Astrocyte of the spinal cord (primary cell): ENCODE results near the gene ZNF346.
"Not testable (repeated sequence)": the region's sequence is repeated elsewhere in the genome, so short reads cannot be mapped to it uniquely, and the experiment has no call there.

Experiments
- DNase-seq: peaks from one replicate; pipeline ENCODE4 v3.0.0; 2011; ENCODE audit warnings: low read depth, low spot score
- H3K4me3 ChIP-seq: 2 replicates; pipeline ENCODE4 v1.5.1; 2011; ENCODE audit warnings: low read depth, mild to moderate bottlenecking, low read length, moderate library complexity
- CTCF ChIP-seq: IDR thresholded peaks from 2 replicates; pipeline ENCODE4 v1.5.1; 2012; ENCODE audit warnings: low read depth, mild to moderate bottlenecking, low read length, inconsistent platforms
- in situ Hi-C: cut with HindIII; loops from 2 replicates; pipeline ENCODE4 v1.10.0; 2017; ENCODE audit warnings: low sequenced_read_pairs

ZNF346 gene

GRCh38 chr5:177043958-177044357 is 21.5 kb downstream of the ZNF346 start:
- DNase-seq, result no peak
- in situ Hi-C loops, result no loop called here
- no peak overlapping the region for H3K4me3 ChIP-seq
- TF ChIP-seq CTCF, result no peak

- no peak for TF ChIP-seq CTCF
Measured at GRCh38 chr5:177044641-177045040, 22.1 kb downstream of the ZNF346 start.

GRCh38 chr5:177045631-177046030 is 23.1 kb downstream of the ZNF346 start:
- in situ Hi-C loops, result no loop called here
- no peak for DNase-seq
- no peak for TF ChIP-seq CTCF
- H3K4me3 ChIP-seq, result no peak overlapping the region

More at GRCh38 chr5:177044641-177045040, 22.1 kb downstream of the ZNF346 start:
- DNase-seq, result no peak
- H3K4me3 ChIP-seq, result no peak overlapping the region
- in situ Hi-C loops, result no loop called here

GRCh38 chr5:177048531-177048930 is 26.0 kb downstream of the ZNF346 start:
- H3K4me3 ChIP-seq, DNase-seq, in situ Hi-C loops: not testable (repeated sequence)

GRCh38 chr5:177049285-177049684 is 26.8 kb downstream of the ZNF346 start:
- no peak overlapping the region for H3K4me3 ChIP-seq
- in situ Hi-C loops, result no loop called here
- TF ChIP-seq CTCF, result no peak
- no peak for DNase-seq

- H3K4me3 ChIP-seq, result no peak overlapping the region
- no peak for TF ChIP-seq CTCF
- in situ Hi-C loops, result no loop called here
- no peak for DNase-seq
Measured at GRCh38 chr5:177064500-177065277, 42.2 kb downstream of the ZNF346 start.

- in situ Hi-C loops, result no loop called here
- no peak for TF ChIP-seq CTCF
- no peak overlapping the region for H3K4me3 ChIP-seq
- DNase-seq, result no peak
Measured at GRCh38 chr5:177065491-177065890, 43.0 kb downstream of the ZNF346 start.
